Colonic mucosa (tissue), 4 donors: Measurements from ENCODE around the gene SPAG6. TPM values are rescaled to one million over a fixed set of nuclear protein-coding genes. Genes with fewer than 3 reads are reported as not detected.

Source experiments
- DNase-seq: peaks from one replicate; pipeline ENCODE4 v3.0.0-alpha.2; 2020
- H3K27ac ChIP-seq: fragments of 200-600 bp; one replicate; pipeline ENCODE4 v1.8.0; 2021
- H3K27me3 ChIP-seq: fragments of 200-600 bp; one replicate; pipeline ENCODE4 v1.8.0; 2021
- H3K36me3 ChIP-seq: fragments of 200-600 bp; one replicate; pipeline ENCODE4 v1.8.0; 2021
- H3K4me1 ChIP-seq: fragments of 200-600 bp; one replicate; pipeline ENCODE4 v1.8.0; 2021; ENCODE audit warnings: mild to moderate bottlenecking
- H3K4me3 ChIP-seq: fragments of 200-600 bp; one replicate; pipeline ENCODE4 v1.8.0; 2021
- H3K9ac ChIP-seq, 2 donors: one replicate each; pipeline ENCODE4 v1.7.0; 2013; ENCODE audit warnings: control low read depth in 2 of 2, low read depth in 2 of 2, low read length in 2 of 2
- H3K9me3 ChIP-seq: fragments of 200-600 bp; one replicate; pipeline ENCODE4 v1.8.0; 2021
- CTCF ChIP-seq: fragments of 200-600 bp; IDR thresholded peaks from one replicate; pipeline ENCODE4 v1.8.0; 2022; ENCODE audit warnings: antibody characterized with exemption, mild to moderate bottlenecking
- intact Hi-C: fragments of 100-400 bp; cut with DNase I; formaldehyde crosslinking; loops from one replicate; pipeline ENCODE4 v1.14.1; 2022
- total RNA-seq, 2 donors: library from RNA; stranded (reverse); fragmentation: NEBNext Ultra II Directional in 1 of 2; extraction: Animal tissue kit (Norgen Biotek cat#: 25700) in 1 of 2; gene quantifications; one replicate each; pipeline ENCODE4 v1.2.1, GENCODE V29; 2021
- donor health status: healthy.
- donor health status: DM: no; HTN: no; CAD: no.
- donor health status: DM: no; HTN: no; CAD: no.

Gene SPAG6
- total RNA-seq, 2 donors from 2014 or later, result not detected

GRCh38 chr10:22333975-22334282 lies 11.4 kb upstream of the SPAG6 start:
- H3K27ac ChIP-seq, result no peak overlapping the region
- no peaks in the 10 kb centered on the region for H3K36me3 ChIP-seq
- H3K4me1 ChIP-seq, result peaks cover 20% of the 10 kb centered on the region
- no peak for TF ChIP-seq CTCF
- intact Hi-C loops, result no loop called here
- H3K9me3 ChIP-seq, result no peaks in the 10 kb centered on the region
- no peak overlapping the region for H3K4me3 ChIP-seq
- no peak overlapping the region for H3K9ac ChIP-seq
- no peak for DNase-seq
- peaks cover 53% of the 10 kb centered on the region for H3K27me3 ChIP-seq

GRCh38 chr10:22334414-22335172 lies 10.7 kb upstream of the SPAG6 start:
- intact Hi-C loops, result no loop called here
- no peaks in the 10 kb centered on the region for H3K9me3 ChIP-seq
- peak overlapping the region; percentile 36 for H3K4me3 ChIP-seq
- H3K4me1 ChIP-seq, result peaks cover 20% of the 10 kb centered on the region
- TF ChIP-seq CTCF, result no peak
- peak; percentile 34 for DNase-seq
- no peaks in the 10 kb centered on the region for H3K36me3 ChIP-seq
- H3K27me3 ChIP-seq, result peaks cover 60% of the 10 kb centered on the region
- H3K9ac ChIP-seq, result peak overlapping the region; percentile 46 to 64
- no peak overlapping the region for H3K27ac ChIP-seq

- peaks cover 60% of the 10 kb centered on the region for H3K27me3 ChIP-seq
- TF ChIP-seq CTCF, result no peak
- peak overlapping the region; percentile 46 to 64 for H3K9ac ChIP-seq
- no peaks in the 10 kb centered on the region for H3K36me3 ChIP-seq
- H3K27ac ChIP-seq, result no peak overlapping the region
- no peaks in the 10 kb centered on the region for H3K9me3 ChIP-seq
- peaks cover 20% of the 10 kb centered on the region for H3K4me1 ChIP-seq
- peak overlapping the region; percentile 36 for H3K4me3 ChIP-seq
- DNase-seq, result peak; percentile 53
- intact Hi-C loops, result no loop called here
Measured at GRCh38 chr10:22335173-22335933, 9.9 kb upstream of the SPAG6 start.

GRCh38 chr10:22338185-22338900 lies 7.0 kb upstream of the SPAG6 start:
- H3K4me3 ChIP-seq, result no peak overlapping the region
- peaks cover 74% of the 10 kb centered on the region for H3K27me3 ChIP-seq
- peaks cover 20% of the 10 kb centered on the region for H3K4me1 ChIP-seq
- DNase-seq, result no peak
- H3K9me3 ChIP-seq, result no peaks in the 10 kb centered on the region
- no peak for TF ChIP-seq CTCF
- H3K9ac ChIP-seq, result no peak overlapping the region
- H3K36me3 ChIP-seq, result no peaks in the 10 kb centered on the region
- H3K27ac ChIP-seq, result no peak overlapping the region
- intact Hi-C loops, result no loop called here

GRCh38 chr10:22338931-22339330 lies 6.4 kb upstream of the SPAG6 start:
- Histone ChIP-seq H3K4me3 (no peak overlapping the region), H3K9me3 (no peaks in the 10 kb centered on the region), H3K4me1 (peaks cover 20% of the 10 kb centered on the region), H3K27ac (no peak overlapping the region), H3K36me3 (no peaks in the 10 kb centered on the region), H3K27me3 (peaks cover 76% of the 10 kb centered on the region), H3K9ac (no peak overlapping the region)
- no peak for DNase-seq
- TF ChIP-seq CTCF, result no peak
- intact Hi-C loops, result no loop called here
